ENCODE data around the gene TPSAB1. TPM values are rescaled to one million over a fixed set of nuclear protein-coding genes. Genes with fewer than 3 reads are reported as not detected.
A peak's percentile ranks its signal among the peaks of the same experiment; 100 is the strongest.

The TPSAB1 gene
- total RNA-seq, 1 experiment from 2014 or later = not detected

DNA sequence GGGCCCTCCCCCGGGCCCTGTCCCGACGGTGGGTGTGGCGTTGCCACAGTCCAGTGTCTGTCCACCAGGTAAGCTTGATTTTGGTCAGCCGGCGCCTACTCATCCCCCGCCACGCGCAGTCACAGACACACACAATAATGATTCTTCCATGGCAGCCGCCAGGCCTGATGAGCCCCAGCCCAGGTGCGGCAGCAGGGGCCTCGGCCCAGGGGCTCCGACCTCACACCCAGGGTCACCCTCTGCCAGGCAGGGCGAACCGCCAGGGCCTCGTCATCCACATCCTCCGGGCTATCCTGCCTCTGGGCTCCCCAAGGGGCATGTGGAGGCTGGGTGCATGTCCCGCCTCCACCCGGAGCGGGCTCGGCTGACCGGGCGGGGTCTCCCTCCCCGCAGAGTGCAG is 23.0 kb upstream of the TPSAB1 start:
- no peaks in the 10 kb centered on the region for H3K4me1 ChIP-seq (replicated peaks; ENCODE audit: insufficient read depth)
- no peak overlapping the region for H3K4me2 ChIP-seq
- no peak overlapping the region for H3K4me3 ChIP-seq
- no peaks in the 10 kb centered on the region for H4K20me1 ChIP-seq (ENCODE audit: insufficient read depth)
- DNase-seq = peak in 1 of 2 experiments; percentile 8
- no peaks in the 10 kb centered on the region for H3K79me2 ChIP-seq (ENCODE audit: low read depth)
- CTCF ChIA-PET = no interaction called here
- no peaks in the 10 kb centered on the region for H3K9me3 ChIP-seq (ENCODE audit: insufficient read depth, low read depth)
- TF ChIP-seq, protein P1, sequence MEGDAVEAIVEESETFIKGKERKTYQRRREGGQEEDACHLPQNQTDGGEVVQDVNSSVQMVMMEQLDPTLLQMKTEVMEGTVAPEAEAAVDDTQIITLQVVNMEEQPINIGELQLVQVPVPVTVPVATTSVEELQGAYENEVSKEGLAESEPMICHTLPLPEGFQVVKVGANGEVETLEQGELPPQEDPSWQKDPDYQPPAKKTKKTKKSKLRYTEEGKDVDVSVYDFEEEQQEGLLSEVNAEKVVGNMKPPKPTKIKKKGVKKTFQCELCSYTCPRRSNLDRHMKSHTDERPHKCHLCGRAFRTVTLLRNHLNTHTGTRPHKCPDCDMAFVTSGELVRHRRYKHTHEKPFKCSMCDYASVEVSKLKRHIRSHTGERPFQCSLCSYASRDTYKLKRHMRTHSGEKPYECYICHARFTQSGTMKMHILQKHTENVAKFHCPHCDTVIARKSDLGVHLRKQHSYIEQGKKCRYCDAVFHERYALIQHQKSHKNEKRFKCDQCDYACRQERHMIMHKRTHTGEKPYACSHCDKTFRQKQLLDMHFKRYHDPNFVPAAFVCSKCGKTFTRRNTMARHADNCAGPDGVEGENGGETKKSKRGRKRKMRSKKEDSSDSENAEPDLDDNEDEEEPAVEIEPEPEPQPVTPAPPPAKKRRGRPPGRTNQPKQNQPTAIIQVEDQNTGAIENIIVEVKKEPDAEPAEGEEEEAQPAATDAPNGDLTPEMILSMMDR (conservative IDR thresholded peaks at IDR 0.05) = no peak
- no peak for TF ChIP-seq EZH2 (IDR thresholded peaks at IDR 0.05; ENCODE audit: low read depth)
- H3F3A ChIP-seq (ENCODE audit: insufficient read depth, low read depth) = no peaks in the 10 kb centered on the region
- no peaks in the 10 kb centered on the region for H3K9me2 ChIP-seq (ENCODE audit: insufficient read depth)
- no peak overlapping the region for H2AFZ ChIP-seq
- peaks cover 98% of the 10 kb centered on the region for H3K27me3 ChIP-seq (ENCODE audit: insufficient read depth, low read depth)
- no peaks in the 10 kb centered on the region for H3K36me3 ChIP-seq (ENCODE audit: low read depth)
- intact Hi-C loops (cut with micrococcal nuclease; ENCODE audit: unreplicated experiment) = no loop called here
- BruUV-seq (replicated peaks) = no TSS peak
- POLR2A ChIA-PET (ENCODE audit: unreplicated experiment) = no interaction called here
- H3K27ac ChIP-seq = no peak overlapping the region

DNA sequence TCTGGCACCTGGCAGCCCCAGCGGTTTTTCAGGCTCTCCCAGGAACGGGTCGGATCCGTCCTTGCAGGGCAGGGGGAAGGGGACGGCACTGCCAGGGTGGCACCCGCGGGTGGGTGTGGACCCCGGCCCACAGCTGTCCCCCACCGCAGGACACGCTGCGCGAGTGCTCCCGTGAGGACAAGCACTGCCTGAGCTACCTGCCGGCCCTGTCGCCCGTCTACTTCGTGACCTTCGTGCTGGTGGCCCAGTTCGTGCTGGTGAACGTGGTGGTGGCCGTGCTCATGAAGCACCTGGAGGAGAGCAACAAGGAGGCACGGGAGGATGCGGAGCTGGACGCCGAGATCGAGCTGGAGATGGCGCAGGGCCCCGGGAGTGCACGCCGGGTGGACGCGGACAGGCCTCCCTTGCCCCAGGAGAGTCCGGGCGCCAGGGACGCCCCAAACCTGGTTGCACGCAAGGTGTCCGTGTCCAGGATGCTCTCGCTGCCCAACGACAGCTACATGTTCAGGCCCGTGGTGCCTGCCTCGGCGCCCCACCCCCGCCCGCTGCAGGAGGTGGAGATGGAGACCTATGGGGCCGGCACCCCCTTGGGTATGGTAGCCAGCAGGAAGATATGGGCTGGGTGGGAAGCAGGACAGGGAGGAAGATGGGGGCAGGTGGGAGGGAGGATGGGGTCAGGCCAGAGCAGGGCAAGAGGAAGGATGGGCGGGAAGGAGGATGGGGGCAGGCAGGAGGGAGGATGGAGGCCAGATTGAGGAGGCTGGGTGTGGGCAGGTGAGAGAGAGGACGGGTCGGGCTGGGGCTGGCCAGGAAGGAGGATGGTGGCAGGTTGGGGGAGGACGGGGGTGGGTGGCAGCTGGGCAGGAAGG is 22.2 kb upstream of the TPSAB1 start:
- no peaks in the 10 kb centered on the region for H3F3A ChIP-seq (ENCODE audit: insufficient read depth, low read depth)
- intact Hi-C loops (cut with micrococcal nuclease; ENCODE audit: unreplicated experiment) = no loop called here
- peak in 1 of 2 experiments; percentile 22 for DNase-seq
- no peak overlapping the region for H3K27ac ChIP-seq
- no peaks in the 10 kb centered on the region for H3K4me1 ChIP-seq (replicated peaks; ENCODE audit: insufficient read depth)
- TF ChIP-seq, protein P1 (conservative IDR thresholded peaks at IDR 0.05) = no peak
- peak; percentile 85 for TF ChIP-seq EZH2 (IDR thresholded peaks at IDR 0.05; ENCODE audit: low read depth)
- H3K36me3 ChIP-seq (ENCODE audit: low read depth) = no peaks in the 10 kb centered on the region
- no peaks in the 10 kb centered on the region for H3K9me3 ChIP-seq (ENCODE audit: insufficient read depth, low read depth)
- no TSS peak for BruUV-seq (replicated peaks)
- no peak overlapping the region for H3K4me3 ChIP-seq
- no peaks in the 10 kb centered on the region for H3K9me2 ChIP-seq (ENCODE audit: insufficient read depth)
- no peaks in the 10 kb centered on the region for H4K20me1 ChIP-seq (ENCODE audit: insufficient read depth)
- H3K79me2 ChIP-seq (ENCODE audit: low read depth) = no peaks in the 10 kb centered on the region
- H2AFZ ChIP-seq = no peak overlapping the region
- ChIA-PET POLR2A (ENCODE audit: unreplicated experiment) (no interaction called here), CTCF (no interaction called here)
- no peak overlapping the region for H3K4me2 ChIP-seq
- peaks cover 98% of the 10 kb centered on the region for H3K27me3 ChIP-seq (ENCODE audit: insufficient read depth, low read depth)

DNA sequence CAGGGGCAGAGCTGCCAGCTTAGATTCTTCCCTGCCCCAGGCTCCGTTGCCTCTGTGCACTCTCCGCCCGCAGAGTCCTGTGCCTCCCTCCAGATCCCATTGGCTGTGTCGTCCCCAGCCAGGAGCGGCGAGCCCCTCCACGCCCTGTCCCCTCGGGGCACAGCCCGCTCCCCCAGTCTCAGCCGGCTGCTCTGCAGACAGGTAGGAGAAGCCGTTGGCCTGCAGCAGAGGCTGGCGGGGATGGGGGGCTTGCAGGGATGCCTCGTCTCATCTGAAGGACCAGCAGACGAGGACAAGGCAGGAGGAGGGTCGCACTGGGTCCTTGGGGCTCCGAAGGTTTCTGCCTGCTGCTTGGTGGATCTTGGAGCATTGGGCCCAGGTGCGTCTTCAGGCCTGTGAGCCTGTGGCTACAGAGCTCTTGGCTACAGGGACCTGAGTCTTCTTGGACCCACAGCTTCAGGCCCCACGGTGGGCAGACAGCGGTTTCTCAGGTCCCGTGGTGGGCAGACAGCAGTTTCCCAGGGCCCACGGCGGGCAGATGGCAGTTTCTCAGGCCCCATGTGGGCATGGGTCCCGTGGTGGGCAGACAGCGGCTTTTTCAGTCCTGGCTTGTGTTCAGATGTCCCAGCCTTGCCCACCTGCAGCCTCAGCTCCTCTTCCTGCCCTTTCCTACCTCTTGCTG is 21.4 kb upstream of the TPSAB1 start:
- Histone ChIP-seq H3K9me3 (ENCODE audit: insufficient read depth, low read depth) (no peaks in the 10 kb centered on the region), H3K36me3 (ENCODE audit: low read depth) (no peaks in the 10 kb centered on the region), H4K20me1 (ENCODE audit: insufficient read depth) (no peaks in the 10 kb centered on the region), H3K27ac (no peak overlapping the region), H2AFZ (no peak overlapping the region), H3F3A (ENCODE audit: insufficient read depth, low read depth) (no peaks in the 10 kb centered on the region), H3K9me2 (ENCODE audit: insufficient read depth) (no peaks in the 10 kb centered on the region), H3K4me1 (replicated peaks; ENCODE audit: insufficient read depth) (no peaks in the 10 kb centered on the region), H3K79me2 (ENCODE audit: low read depth) (no peaks in the 10 kb centered on the region), H3K27me3 (ENCODE audit: insufficient read depth, low read depth) (peaks cover 98% of the 10 kb centered on the region), H3K4me2 (no peak overlapping the region), H3K4me3 (no peak overlapping the region)
- TF ChIP-seq EZH2 (IDR thresholded peaks at IDR 0.05; ENCODE audit: low read depth) = peak; percentile 66; the same call in 1 of the 2 replicates
- TF ChIP-seq, protein P1 (conservative IDR thresholded peaks at IDR 0.05) = no peak
- POLR2A ChIA-PET (ENCODE audit: unreplicated experiment) = interaction anchor here (0.6 kb wide), 1 partner anchor 414 kb away, joined by 5 read pairs; no protein-coding TSS in a partner anchor
- BruUV-seq (replicated peaks) = no TSS peak
- intact Hi-C loops (cut with micrococcal nuclease; ENCODE audit: unreplicated experiment) = no loop called here
- CTCF ChIA-PET = no interaction called here
- peak in 1 of 2 experiments; percentile 5 for DNase-seq

All from PC-9 (cell line).